Gastroesophageal sphincter (tissue), 4 donors: ENCODE data around the gene B3GALT2. TPM values are rescaled to one million over a fixed set of nuclear protein-coding genes. Genes with fewer than 3 reads are reported as not detected.

Experiments
- ATAC-seq: fragments of 150-250 bp; one replicate; pipeline ENCODE4 v1.9.1; 2016; ENCODE audit warnings: mild to moderate bottlenecking, moderate library complexity
- H3K27ac ChIP-seq, 4 donors: fragments of 200-600 bp; sonication (generic) in 3 of 4; 1 replicate in 3 of 4; 2 replicates in 1 of 4; pipeline ENCODE4 v1.5.1; 2016 to 2019
- H3K27me3 ChIP-seq: fragments of 200-600 bp; sonication (generic); one replicate; pipeline ENCODE4 v1.5.1; 2019
- H3K36me3 ChIP-seq, 2 donors: fragments of 200-600 bp; sonication (generic); one replicate each; pipeline ENCODE4 v1.5.1; 2019; ENCODE audit warnings: control low read depth in 1 of 2
- H3K4me1 ChIP-seq, 3 donors: fragments of 200-600 bp; sonication (generic); 1 replicate in 2 of 3; 2 replicates in 1 of 3; pipeline ENCODE4 v1.5.1; 2016 to 2019; ENCODE audit warnings: control low read depth in 2 of 3
- H3K4me3 ChIP-seq, 2 donors: fragments of 200-600 bp; sonication (generic); one replicate each; pipeline ENCODE4 v1.5.1; 2019; ENCODE audit warnings: mild to moderate bottlenecking in 1 of 2, moderate library complexity in 1 of 2
- H3K9me3 ChIP-seq, 3 donors: fragments of 200-600 bp; sonication (generic); one replicate each; pipeline ENCODE4 v1.5.1; 2017 to 2019; ENCODE audit warnings: control low read depth in 2 of 3
- EP300 ChIP-seq: sonication (generic); formaldehyde crosslinking; IDR thresholded peaks from one replicate; pipeline ENCODE4 v1.6.1; 2017; ENCODE audit warnings: antibody characterized with exemption, mild to moderate bottlenecking
- POLR2A ChIP-seq, 2 donors: fragments of 450-650 bp; IDR thresholded peaks; one replicate each; pipeline ENCODE4 v1.6.1; 2017; ENCODE audit warnings: antibody characterized with exemption in 2 of 2, mild to moderate bottlenecking in 2 of 2, moderate library complexity in 1 of 2
- POLR2AphosphoS5 ChIP-seq: sonication (generic); formaldehyde crosslinking; IDR thresholded peaks from one replicate; pipeline ENCODE4 v1.6.1; 2017; ENCODE audit warnings: antibody characterized with exemption
- WGBS, 2 donors: methylation state at CpG; one replicate each; pipeline ENCODE4 v1.1.5; 2018; ENCODE audit warnings: low coverage in 1 of 2; 5-methylcytosine and 5-hydroxymethylcytosine counted together
- total RNA-seq, 4 donors: library from RNA; depleted of rRNA; stranded (reverse); fragments of >200 nt; gene quantifications; one replicate each; pipeline ENCODE4 v1.1.0, GENCODE V29; 2016
- TF ChIP-seq, protein P1 (sequence below), 4 experiments: fragments of 200-600 bp in 2 of 4; fragments of 450-650 bp in 2 of 4; sonication (generic) in 1 of 4; IDR thresholded peaks; one replicate each; pipeline ENCODE4 v1.5.1; 2017 to 2019; ENCODE audit warnings: antibody characterized with exemption in 4 of 4, mild to moderate bottlenecking in 2 of 4, moderate library complexity in 2 of 4

The B3GALT2 gene
- total RNA-seq, 4 donors from 2014 or later: 1.2 to 5.3 (median 4.2) TPM

DNA sequence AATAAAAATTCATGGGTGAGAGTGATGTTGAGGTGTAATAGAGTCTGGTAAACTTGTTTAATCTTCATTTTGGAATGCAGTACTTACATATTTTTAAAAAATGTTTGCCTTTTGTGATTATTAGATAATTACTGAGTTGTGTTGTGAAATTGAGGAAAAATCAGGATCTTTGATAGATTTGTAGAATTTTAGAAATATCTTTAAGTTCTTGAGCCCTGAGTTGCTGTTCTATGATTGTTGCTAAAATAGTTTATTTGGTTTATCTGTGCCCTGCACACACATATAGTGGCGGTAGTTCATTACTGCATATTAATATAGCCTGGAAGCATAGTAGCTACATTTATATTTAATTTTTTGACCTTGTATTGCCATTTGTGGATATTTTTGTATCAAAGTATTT lies 1.6 kb downstream of the B3GALT2 start:
- peak overlapping the region in 1 of 2 donors; percentile 39 for H3K4me3 ChIP-seq
- TF ChIP-seq POLR2AphosphoS5 (no peak), POLR2A (IDR thresholded peaks at IDR 0.05) (no peak), EP300 (no peak)
- TF ChIP-seq, protein P1, sequence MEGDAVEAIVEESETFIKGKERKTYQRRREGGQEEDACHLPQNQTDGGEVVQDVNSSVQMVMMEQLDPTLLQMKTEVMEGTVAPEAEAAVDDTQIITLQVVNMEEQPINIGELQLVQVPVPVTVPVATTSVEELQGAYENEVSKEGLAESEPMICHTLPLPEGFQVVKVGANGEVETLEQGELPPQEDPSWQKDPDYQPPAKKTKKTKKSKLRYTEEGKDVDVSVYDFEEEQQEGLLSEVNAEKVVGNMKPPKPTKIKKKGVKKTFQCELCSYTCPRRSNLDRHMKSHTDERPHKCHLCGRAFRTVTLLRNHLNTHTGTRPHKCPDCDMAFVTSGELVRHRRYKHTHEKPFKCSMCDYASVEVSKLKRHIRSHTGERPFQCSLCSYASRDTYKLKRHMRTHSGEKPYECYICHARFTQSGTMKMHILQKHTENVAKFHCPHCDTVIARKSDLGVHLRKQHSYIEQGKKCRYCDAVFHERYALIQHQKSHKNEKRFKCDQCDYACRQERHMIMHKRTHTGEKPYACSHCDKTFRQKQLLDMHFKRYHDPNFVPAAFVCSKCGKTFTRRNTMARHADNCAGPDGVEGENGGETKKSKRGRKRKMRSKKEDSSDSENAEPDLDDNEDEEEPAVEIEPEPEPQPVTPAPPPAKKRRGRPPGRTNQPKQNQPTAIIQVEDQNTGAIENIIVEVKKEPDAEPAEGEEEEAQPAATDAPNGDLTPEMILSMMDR (IDR thresholded peaks at IDR 0.05): no peak
- ATAC-seq: no peak
- peaks cover 11 to 91% (median 13%) of the 10 kb centered on the region in 3 donors for H3K4me1 ChIP-seq
- no peaks in the 10 kb centered on the region for H3K27me3 ChIP-seq
- 69 to 89% methylated on average over 1 of the region's 1 CpG for WGBS, 2 donors
- H3K9me3 ChIP-seq: no peaks in the 10 kb centered on the region
- H3K36me3 ChIP-seq: no peaks in the 10 kb centered on the region
- H3K27ac ChIP-seq: no peak overlapping the region

DNA sequence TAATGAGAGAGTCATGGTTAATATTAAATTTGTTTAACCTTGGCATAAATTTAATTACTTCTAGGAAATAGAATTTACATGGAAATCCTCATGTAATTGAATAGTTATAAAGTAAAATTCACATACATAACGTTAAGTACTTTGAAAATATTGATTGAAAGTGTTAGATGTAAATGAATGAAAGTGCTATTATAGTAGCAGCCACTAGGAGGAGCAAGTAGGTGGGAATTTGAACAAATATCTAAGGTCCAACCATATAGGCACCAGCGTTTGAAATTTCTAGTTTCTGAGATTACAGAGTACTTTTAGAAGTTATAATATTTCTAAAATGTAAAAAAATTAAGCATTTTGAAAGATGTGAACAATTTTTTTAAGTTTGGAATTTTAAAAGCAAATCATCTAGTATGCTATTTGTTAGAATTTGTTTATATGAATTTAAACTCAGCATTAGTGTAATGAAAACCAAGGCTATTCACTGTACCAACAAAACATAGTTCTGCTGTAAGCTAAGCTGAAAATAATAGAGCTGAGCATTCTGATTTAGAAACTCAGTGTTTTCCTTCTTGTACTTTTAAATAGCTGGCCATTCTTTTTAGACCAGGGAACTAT lies 3.3 kb downstream of the B3GALT2 start:
- no peaks in the 10 kb centered on the region for H3K27me3 ChIP-seq
- H3K36me3 ChIP-seq: no peaks in the 10 kb centered on the region
- WGBS, 2 donors: 0% methylated on average over 2 of the region's 2 CpGs
- TF ChIP-seq POLR2A (IDR thresholded peaks at IDR 0.05) (no peak), POLR2AphosphoS5 (no peak), EP300 (no peak)
- TF ChIP-seq, protein P1 (IDR thresholded peaks at IDR 0.05): peak; percentile 65 to 77 (median 74)
- H3K4me1 ChIP-seq: peaks cover 11 to 81% (median 13%) of the 10 kb centered on the region in 3 donors
- H3K4me3 ChIP-seq: peak overlapping the region in 1 of 2 donors; percentile 13
- H3K27ac ChIP-seq: no peak overlapping the region
- H3K9me3 ChIP-seq: no peaks in the 10 kb centered on the region
- ATAC-seq: no peak

DNA sequence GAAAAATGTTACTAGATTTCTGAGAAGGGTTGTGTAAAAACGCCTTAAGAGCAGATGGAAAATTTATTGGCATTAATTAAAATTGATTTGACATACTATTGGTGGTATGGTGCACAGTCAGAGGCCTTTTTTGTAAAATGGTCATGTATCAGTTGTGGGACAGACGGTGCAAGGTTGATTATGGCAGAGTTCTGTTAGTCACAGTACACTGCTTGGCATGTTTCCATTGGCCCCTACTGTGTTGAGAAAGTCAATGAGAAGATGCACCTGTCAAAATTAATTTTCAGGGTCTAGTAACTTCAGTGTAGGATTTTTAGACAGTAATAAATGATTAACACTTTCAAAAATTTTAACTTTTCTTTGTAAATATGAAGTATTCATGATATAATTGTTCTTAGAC lies 4.4 kb downstream of the B3GALT2 start:
- no peak for ATAC-seq
- 39 to 58% methylated on average over 2 of the region's 2 CpGs for WGBS, 2 donors
- no peak overlapping the region for H3K27ac ChIP-seq
- H3K9me3 ChIP-seq: no peaks in the 10 kb centered on the region
- peaks cover 6 to 69% (median 9%) of the 10 kb centered on the region in 3 donors for H3K4me1 ChIP-seq
- H3K27me3 ChIP-seq: no peaks in the 10 kb centered on the region
- no peak for TF ChIP-seq EP300
- TF ChIP-seq POLR2A (IDR thresholded peaks at IDR 0.05): no peak
- TF ChIP-seq, protein P1 (IDR thresholded peaks at IDR 0.05): no peak
- TF ChIP-seq POLR2AphosphoS5: no peak
- no peaks in the 10 kb centered on the region for H3K36me3 ChIP-seq
- H3K4me3 ChIP-seq: no peak overlapping the region

DNA sequence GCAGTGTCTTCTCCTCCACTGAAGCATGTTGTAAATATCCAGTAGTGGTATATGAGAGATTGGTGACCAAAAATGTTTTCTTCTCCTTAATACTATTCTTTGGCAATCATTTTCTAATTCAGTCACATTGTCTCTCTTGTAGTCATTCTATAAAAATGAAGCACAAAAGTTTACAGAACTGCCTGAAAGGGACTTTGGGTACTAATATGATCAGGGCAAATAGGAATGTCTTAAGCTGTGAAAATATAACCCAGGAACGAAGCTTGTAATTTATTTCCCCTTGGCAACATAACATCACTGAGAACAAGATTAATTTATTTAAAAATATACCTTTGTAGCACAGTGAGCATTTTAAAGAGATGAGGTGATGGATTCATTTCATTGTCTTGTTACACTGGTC lies 4.9 kb downstream of the B3GALT2 start:
- WGBS, 2 donors: 0 to 11% methylated on average over 1 of the region's 1 CpG
- Histone ChIP-seq H3K4me3 (no peak overlapping the region), H3K9me3 (no peaks in the 10 kb centered on the region), H3K4me1 (peaks cover 6 to 69% (median 9%) of the 10 kb centered on the region in 3 donors), H3K36me3 (no peaks in the 10 kb centered on the region), H3K27me3 (no peaks in the 10 kb centered on the region), H3K27ac (peak overlapping the region in 1 of 4 donors; percentile 38)
- no peak for TF ChIP-seq EP300
- TF ChIP-seq POLR2AphosphoS5: no peak
- TF ChIP-seq, protein P1 (IDR thresholded peaks at IDR 0.05): no peak
- no peak for TF ChIP-seq POLR2A (IDR thresholded peaks at IDR 0.05)
- ATAC-seq: no peak

DNA sequence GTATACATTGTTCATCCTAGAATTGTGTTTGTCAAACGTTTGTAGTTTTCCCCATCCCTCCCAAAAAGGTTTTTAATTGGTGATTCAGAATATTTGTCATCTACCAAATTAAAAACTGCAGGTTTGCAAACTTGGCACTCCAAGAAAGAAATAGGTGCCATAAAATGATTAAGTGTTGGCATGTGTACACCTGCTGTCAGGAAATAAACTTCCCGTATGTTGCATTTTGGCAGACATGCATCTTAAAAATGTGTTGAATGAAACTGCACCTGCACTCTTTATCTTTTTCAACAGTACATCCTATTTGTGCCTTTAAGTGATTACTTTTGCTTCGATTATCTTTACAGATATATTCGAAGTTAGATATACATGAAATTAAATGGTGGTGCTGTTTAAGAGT lies 7.3 kb downstream of the B3GALT2 start:
- WGBS, 2 donors: 37 to 42% methylated on average over 4 of the region's 4 CpGs
- Histone ChIP-seq H3K36me3 (no peaks in the 10 kb centered on the region), H3K9me3 (no peaks in the 10 kb centered on the region), H3K27me3 (no peaks in the 10 kb centered on the region), H3K27ac (no peak overlapping the region), H3K4me3 (no peak overlapping the region), H3K4me1 (peaks cover 3 to 64% (median 9%) of the 10 kb centered on the region in 3 donors)
- TF ChIP-seq, protein P1 (IDR thresholded peaks at IDR 0.05): no peak
- TF ChIP-seq POLR2AphosphoS5 (no peak), POLR2A (IDR thresholded peaks at IDR 0.05) (no peak), EP300 (no peak)
- no peak for ATAC-seq
